H1 (cell line): Measurements from ENCODE around the gene RRBP1. TPM values are rescaled to one million over a fixed set of nuclear protein-coding genes. Genes with fewer than 3 reads are reported as not detected.

ENCODE experiments used
- CTCF ChIA-PET: fragments of 300-600 bp; sonication (Branson Sonifier 250); formaldehyde crosslinking; loops from one replicate; lab custom pipeline; 2021; ENCODE audit not compliant: partially characterized antibody; lab: Charles Lee
- POLR2A ChIA-PET: fragments of 300-600 bp; sonication (Branson Sonifier 250); formaldehyde crosslinking; loops from one replicate; lab custom pipeline; 2021; ENCODE audit warnings: inconsistent platforms; ENCODE audit not compliant: partially characterized antibody; lab: Charles Lee
- DNase-seq, 2 experiments: peaks; one replicate each; pipeline versions ENCODE4 v3.0.0 to v3.0.0-alpha.2; 2010 to 2022; ENCODE audit warnings: low spot score in 2 of 2, low read depth in 1 of 2, mixed read lengths in 1 of 2
- FAIRE-seq: peaks from 2 replicates; lab custom pipeline; 2011; peaks lifted over from hg19 to GRCh38; lab: Jason Lieb, UNC
- H2AFZ ChIP-seq: 2 replicates; pipeline ENCODE4 v1.8.1; 2012; ENCODE audit warnings: low read length, inconsistent platforms
- H2AK5ac ChIP-seq: 2 replicates; pipeline ENCODE4 v1.6.1; 2013; ENCODE audit warnings: low read depth, low read length
- H2BK120ac ChIP-seq: replicated peaks from 2 replicates; pipeline ENCODE3; 2013; ENCODE audit warnings: low read depth, low read length, inconsistent platforms
- H2BK12ac ChIP-seq: 2 replicates; pipeline ENCODE4 v1.6.1; 2013; ENCODE audit warnings: low read depth, low read length
- H2BK15ac ChIP-seq: 2 replicates; pipeline ENCODE4 v1.6.1; 2013; ENCODE audit warnings: low read length
- H2BK20ac ChIP-seq: 2 replicates; pipeline ENCODE4 v1.6.1; 2013; ENCODE audit warnings: low read length
- H2BK5ac ChIP-seq: 2 replicates; pipeline ENCODE4 v1.6.1; 2013; ENCODE audit warnings: low read depth, low read length
- H3K14ac ChIP-seq: 2 replicates; pipeline ENCODE4 v1.6.1; 2013; ENCODE audit warnings: inconsistent platforms; ENCODE audit not compliant: insufficient read length
- H3K18ac ChIP-seq: 2 replicates; pipeline ENCODE4 v1.6.1; 2013; ENCODE audit warnings: low read length; ENCODE audit errors: extremely low read depth
- H3K23ac ChIP-seq: 2 replicates; pipeline ENCODE4 v1.6.1; 2013; ENCODE audit warnings: inconsistent platforms; ENCODE audit not compliant: insufficient read length
- H3K23me2 ChIP-seq: 2 replicates; pipeline ENCODE4 v1.6.1; 2013; ENCODE audit warnings: low read depth, low read length
- H3K27ac ChIP-seq: 2 replicates; pipeline ENCODE4 v1.6.1; 2011; ENCODE audit warnings: low read depth, low read length, inconsistent platforms
- H3K27me3 ChIP-seq, 4 experiments: replicated peaks in 1 of 4; 1 replicate in 1 of 4; 2 replicates in 3 of 4; pipeline versions ENCODE4 v1.6.1 to v1.8.1; 2011 to 2013; ENCODE audit warnings: low read length in 3 of 4, mild to moderate bottlenecking in 3 of 4, inconsistent platforms in 2 of 4, mixed read lengths in 2 of 4, moderate library complexity in 1 of 4; ENCODE audit not compliant: control insufficient read depth in 3 of 4, insufficient read depth in 3 of 4; ENCODE audit errors: extremely low read depth in 1 of 4
- H3K36me3 ChIP-seq, 4 experiments: 2 replicates each; pipeline versions ENCODE4 v1.6.1 to v1.8.1; 2011 to 2013; ENCODE audit warnings: mild to moderate bottlenecking in 4 of 4, low read length in 3 of 4, moderate library complexity in 2 of 4, control low read depth in 1 of 4, inconsistent platforms in 1 of 4; ENCODE audit not compliant: insufficient read depth in 4 of 4, control insufficient read depth in 2 of 4
- H3K4ac ChIP-seq: replicated peaks from 2 replicates; pipeline ENCODE3; 2013; ENCODE audit warnings: low read length, low read depth, mixed read lengths, inconsistent platforms; ENCODE audit not compliant: insufficient read length
- H3K4me1 ChIP-seq, 4 experiments: replicated peaks in 1 of 4; 1 replicate in 1 of 4; 2 replicates in 3 of 4; pipeline versions ENCODE4 v1.6.1 to v1.8.1; 2011 to 2013; ENCODE audit warnings: low read length in 3 of 4, inconsistent platforms in 2 of 4, mixed read lengths in 1 of 4; ENCODE audit not compliant: insufficient read depth in 4 of 4, control insufficient read depth in 3 of 4
- H3K4me2 ChIP-seq, 2 experiments: 2 replicates each; pipeline versions ENCODE4 v1.6.1 to v1.8.1; 2011 to 2013; ENCODE audit warnings: low read depth in 2 of 2, low read length in 2 of 2, control low read depth in 1 of 2, inconsistent platforms in 1 of 2, mild to moderate bottlenecking in 1 of 2; ENCODE audit not compliant: insufficient read depth in 1 of 2
- H3K4me3 ChIP-seq, 4 experiments: fragments of 200-600, 300-600 bp in 1 of 4; sonication (generic), shearing (Covaris generic), sonication (Bioruptor Twin) in 1 of 4; 2 replicates each; pipeline versions ENCODE4 v1.5.1 to v1.8.1; 2011 to 2016; ENCODE audit warnings: low read length in 4 of 4, low read depth in 3 of 4, control low read depth in 2 of 4, inconsistent platforms in 2 of 4, mild to moderate bottlenecking in 2 of 4, mixed read lengths in 1 of 4, moderate library complexity in 1 of 4; ENCODE audit not compliant: insufficient read depth in 2 of 4; ENCODE audit errors: extremely low read depth in 1 of 4
- H3K56ac ChIP-seq: replicated peaks from 2 replicates; pipeline ENCODE3; 2013; ENCODE audit warnings: low read depth, mild to moderate bottlenecking, mixed read lengths, low read length, inconsistent platforms; ENCODE audit not compliant: insufficient read length
- H3K79me1 ChIP-seq: 2 replicates; pipeline ENCODE4 v1.6.1; 2013; ENCODE audit warnings: low read depth, low read length, control low read depth
- H3K79me2 ChIP-seq, 2 experiments: 2 replicates each; pipeline versions ENCODE4 v1.6.1 to v1.8.1; 2012 to 2013; ENCODE audit warnings: low read length in 2 of 2, mild to moderate bottlenecking in 2 of 2, inconsistent platforms in 1 of 2; ENCODE audit not compliant: insufficient read depth in 2 of 2, control insufficient read depth in 1 of 2
- H3K9ac ChIP-seq, 4 experiments: replicated peaks in 1 of 4; 1 replicate in 1 of 4; 2 replicates in 3 of 4; pipeline versions ENCODE4 v1.6.1 to v1.8.1; 2011 to 2013; ENCODE audit warnings: low read depth in 3 of 4, low read length in 3 of 4, control low read depth in 2 of 4, mild to moderate bottlenecking in 2 of 4, moderate library complexity in 2 of 4, inconsistent platforms in 1 of 4; ENCODE audit errors: extremely low read depth in 1 of 4
- H3K9me3 ChIP-seq, 2 experiments: 2 replicates each; pipeline versions ENCODE4 v1.6.1 to v1.8.1; 2012 to 2013; ENCODE audit warnings: mild to moderate bottlenecking in 2 of 2, moderate library complexity in 2 of 2, control low read depth in 1 of 2, inconsistent platforms in 1 of 2, low read depth in 1 of 2, low read length in 1 of 2, mixed read lengths in 1 of 2; ENCODE audit not compliant: insufficient read depth in 2 of 2
- H4K20me1 ChIP-seq, 2 experiments: replicated peaks in 1 of 2; 2 replicates each; pipeline versions ENCODE3 to v1.8.1; 2011 to 2013; ENCODE audit warnings: inconsistent platforms in 2 of 2, low read length in 2 of 2, mild to moderate bottlenecking in 1 of 2; ENCODE audit not compliant: insufficient read depth in 2 of 2, control insufficient read depth in 1 of 2
- H4K5ac ChIP-seq: 2 replicates; pipeline ENCODE4 v1.6.1; 2013; ENCODE audit warnings: low read length, low read depth, mixed read lengths, inconsistent platforms; ENCODE audit not compliant: insufficient read length
- H4K8ac ChIP-seq: 2 replicates; pipeline ENCODE4 v1.8.0; 2013; ENCODE audit warnings: mild to moderate bottlenecking, moderate library complexity, low read length, inconsistent platforms; ENCODE audit not compliant: insufficient read depth; ENCODE audit errors: extremely low read depth
- H4K91ac ChIP-seq: replicated peaks from 2 replicates; pipeline ENCODE3; 2013; ENCODE audit warnings: low read length, mixed read lengths, inconsistent platforms; ENCODE audit not compliant: insufficient read length
- BCL11A ChIP-seq, 2 experiments: IDR thresholded peaks; one replicate each; pipeline ENCODE4 v1.6.1; 2011; ENCODE audit warnings: low read depth in 2 of 2, low read length in 2 of 2, mild to moderate bottlenecking in 2 of 2
- EZH2 ChIP-seq: fragments of 200-600 bp; sonication (generic); IDR thresholded peaks from 2 replicates; pipeline ENCODE4 v1.7.1; 2012; ENCODE audit warnings: low read depth, mild to moderate bottlenecking, moderate library complexity, low read length, inconsistent platforms; ENCODE audit not compliant: severe bottlenecking
- GABPA ChIP-seq: IDR thresholded peaks from 2 replicates; pipeline ENCODE4 v1.6.1; 2011; ENCODE audit warnings: mild to moderate bottlenecking, low read length, moderate library complexity, borderline replicate concordance; ENCODE audit not compliant: insufficient read depth
- HDAC2 ChIP-seq, 2 experiments: fragments of 300-600 bp in 1 of 2; sonication (generic) in 1 of 2; IDR thresholded peaks; 2 replicates each; pipeline ENCODE4 v1.6.1; 2011 to 2012; ENCODE audit warnings: low read depth in 2 of 2, low read length in 2 of 2, mild to moderate bottlenecking in 2 of 2, moderate library complexity in 2 of 2, borderline replicate concordance in 1 of 2, inconsistent platforms in 1 of 2
- POLR2A ChIP-seq, 2 experiments: IDR thresholded peaks; 1 replicate in 1 of 2; 2 replicates in 1 of 2; pipeline ENCODE4 v1.6.1; 2011; ENCODE audit warnings: low read depth in 2 of 2, low read length in 2 of 2, mild to moderate bottlenecking in 2 of 2; ENCODE audit errors: control extremely low read depth in 1 of 2
- POU5F1 ChIP-seq: IDR thresholded peaks from 2 replicates; pipeline ENCODE4 v1.6.1; 2011; ENCODE audit warnings: low read depth, mild to moderate bottlenecking, low read length, moderate library complexity
- SIX5 ChIP-seq: IDR thresholded peaks from 2 replicates; pipeline ENCODE4 v1.6.1; 2011; ENCODE audit warnings: mild to moderate bottlenecking, low read depth, low read length
- SP2 ChIP-seq: IDR thresholded peaks from 2 replicates; pipeline ENCODE4 v1.6.1; 2012; ENCODE audit warnings: mild to moderate bottlenecking, low read length, inconsistent platforms
- TAF1 ChIP-seq: IDR thresholded peaks from 2 replicates; pipeline ENCODE4 v1.6.1; 2011; ENCODE audit warnings: mild to moderate bottlenecking, low read depth, low read length
- USF2 ChIP-seq: IDR thresholded peaks from 2 replicates; pipeline ENCODE4 v1.6.1; 2011; ENCODE audit warnings: low read length, improper control_type of control experiment
- ZNF274 ChIP-seq: IDR thresholded peaks from 2 replicates; pipeline ENCODE4 v1.7.0; 2012; ENCODE audit warnings: low read length, borderline replicate concordance; ENCODE audit errors: extremely low read depth
- WGBS, 2 experiments: shearing (Covaris generic) in 1 of 2; methylation state at CpG; one replicate each; pipeline versions ENCODE4 v1.1.6 to v1.1.7; 2013 to 2015; ENCODE audit warnings: low lambda C conversion rate in 2 of 2, mixed read lengths in 2 of 2, inconsistent platforms in 1 of 2, low coverage in 1 of 2, missing lambda C conversion rate in 1 of 2; ENCODE audit not compliant: insufficient replicate concordance in 2 of 2, insufficient coverage in 1 of 2, insufficient read length in 1 of 2; ENCODE audit errors: extremely low coverage in 1 of 2, missing lambda C conversion rate in 1 of 2; 5-methylcytosine and 5-hydroxymethylcytosine counted together
- polyA plus RNA-seq, 7 experiments: library from polyadenylated mRNA; depleted of rRNA in 3 of 7; stranded (reverse) in 5 of 7; unstranded in 2 of 7; fragments of >200 nt in 5 of 7; fragments of 200-250 nt in 2 of 7; gene quantifications; 1 replicate in 5 of 7; 2 replicates in 1 of 7; 4 replicates in 1 of 7; pipeline versions ENCODE4 v1.2.1 to v1.2.3, GENCODE V29; 2011 to 2013; ENCODE audit warnings: missing spikeins in 2 of 7, mixed read lengths in 2 of 7
- total RNA-seq: library from RNA; stranded (reverse); fragmentation: NEBNext Ultra II Directional; extraction: Animal tissue kit (Norgen Biotek cat#: 25700); gene quantifications from 2 replicates; pipeline ENCODE4 v1.2.1, GENCODE V29; 2021

Gene RRBP1
- total and polyA plus RNA-seq, 2 of the 8 experiments (the other 6 are each of a cell fraction or from before 2014, with no cell fraction given): 15.9 to 157 TPM

- H3K9me3 ChIP-seq: no peaks in the 10 kb centered on the region
- H4K5ac ChIP-seq: no peak overlapping the region
- no peak overlapping the region for H2BK12ac ChIP-seq
- no peak overlapping the region for H2BK20ac ChIP-seq
- ChIA-PET POLR2A (interaction anchor here (1.1 kb wide), 1 partner anchor 10 kb away, joined by 6 read pairs; no protein-coding TSS in a partner anchor), CTCF (interaction anchor here (0.7 to 1.0 kb wide), 2 partner anchors 11 to 402 kb away, joined by 3 read pairs; no protein-coding TSS in a partner anchor)
- H4K91ac ChIP-seq: no peak overlapping the region
- no peaks in the 10 kb centered on the region for H3K79me1 ChIP-seq
- H2BK5ac ChIP-seq: peak overlapping the region; percentile 7; the same call in 1 of the 2 replicates
- H3K4ac ChIP-seq: no peak overlapping the region
- H3K23me2 ChIP-seq: peaks cover 7% of the 10 kb centered on the region
- no peak overlapping the region for H3K56ac ChIP-seq
- H4K20me1 ChIP-seq: peaks cover 0 to 7% of the 10 kb centered on the region in 2 experiments
- H3K27me3 ChIP-seq: no peaks in the 10 kb centered on the region
- H3K4me3 ChIP-seq: peak overlapping the region; percentile 67 to 93 (median 85)
- no peaks in the 10 kb centered on the region for H3K36me3 ChIP-seq
- DNase-seq (no peak), FAIRE-seq (no peak)
- H2BK15ac ChIP-seq: 0 out of 2 replicates have a peak overlapping the region, but pooled peaks have one; percentile 14
- H3K9ac ChIP-seq: peak overlapping the region in 3 of 4 experiments; percentile 21 to 80 (median 77); a peak in 6 of 7 replicates
- no peak overlapping the region for H2BK120ac ChIP-seq
- peak overlapping the region; percentile 80 to 91 for H3K4me2 ChIP-seq
- no peak overlapping the region for H3K23ac ChIP-seq
- whole genome bisulfite sequencing, 2 experiments: 60% methylated on average over 6 of the region's 6 CpGs; no CpG with 5 or more reads in 1 of the 2 experiments
- peak overlapping the region; percentile 57; the same call in 1 of the 2 replicates for H2AK5ac ChIP-seq
- H3K27ac ChIP-seq: peak overlapping the region; percentile 89
- no peak overlapping the region for H3K14ac ChIP-seq
- H3K18ac ChIP-seq: no peak overlapping the region; the same call in 1 of the 2 replicates
- peaks cover 10 to 32% of the 10 kb centered on the region in 2 experiments; a peak in 3 of 4 replicates for H3K79me2 ChIP-seq
- peaks cover 3 to 21% (median 13%) of the 10 kb centered on the region in 4 experiments; a peak in 6 of 7 replicates for H3K4me1 ChIP-seq
- H2AFZ ChIP-seq: no peak overlapping the region
- H4K8ac ChIP-seq: no peak overlapping the region
- TF ChIP-seq EZH2 (no peak), TAF1 (no peak), HDAC2 (IDR thresholded peaks at IDR 0.05; ENCODE audit: borderline replicate concordance in 1 of 2, low read depth in 2 of 2, low read length in 2 of 2) (no peak), SIX5 (no peak), POLR2A (IDR thresholded peaks at IDR 0.05; ENCODE audit: control extremely low read depth in 1 of 2, low read depth in 2 of 2, low read length in 2 of 2) (no peak), SP2 (no peak), GABPA (no peak), ZNF274 (no peak), POU5F1 (no peak), BCL11A (IDR thresholded peaks at IDR 0.05; ENCODE audit: low read depth in 2 of 2, low read length in 2 of 2) (no peak), USF2 (no peak)
Measured at GRCh38 chr20:17568045-17568788, 113.8 kb downstream of the RRBP1 start.
